ENCODE measurements around the gene SLX4IP.

SLX4IP gene

GRCh38 chr20:10443936-10444335 is 8.8 kb downstream of the SLX4IP start:
- TF ChIP-seq, protein P1, sequence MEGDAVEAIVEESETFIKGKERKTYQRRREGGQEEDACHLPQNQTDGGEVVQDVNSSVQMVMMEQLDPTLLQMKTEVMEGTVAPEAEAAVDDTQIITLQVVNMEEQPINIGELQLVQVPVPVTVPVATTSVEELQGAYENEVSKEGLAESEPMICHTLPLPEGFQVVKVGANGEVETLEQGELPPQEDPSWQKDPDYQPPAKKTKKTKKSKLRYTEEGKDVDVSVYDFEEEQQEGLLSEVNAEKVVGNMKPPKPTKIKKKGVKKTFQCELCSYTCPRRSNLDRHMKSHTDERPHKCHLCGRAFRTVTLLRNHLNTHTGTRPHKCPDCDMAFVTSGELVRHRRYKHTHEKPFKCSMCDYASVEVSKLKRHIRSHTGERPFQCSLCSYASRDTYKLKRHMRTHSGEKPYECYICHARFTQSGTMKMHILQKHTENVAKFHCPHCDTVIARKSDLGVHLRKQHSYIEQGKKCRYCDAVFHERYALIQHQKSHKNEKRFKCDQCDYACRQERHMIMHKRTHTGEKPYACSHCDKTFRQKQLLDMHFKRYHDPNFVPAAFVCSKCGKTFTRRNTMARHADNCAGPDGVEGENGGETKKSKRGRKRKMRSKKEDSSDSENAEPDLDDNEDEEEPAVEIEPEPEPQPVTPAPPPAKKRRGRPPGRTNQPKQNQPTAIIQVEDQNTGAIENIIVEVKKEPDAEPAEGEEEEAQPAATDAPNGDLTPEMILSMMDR (IDR thresholded peaks at IDR 0.05; ENCODE audit: low read depth, low read length): no peak
- no peak for TF ChIP-seq EZH2phosphoT487 (IDR thresholded peaks at IDR 0.05; ENCODE audit: low read depth)
- H3K79me2 ChIP-seq (ENCODE audit: low read length): peaks cover 17% of the 10 kb centered on the region

GRCh38 chr20:10445758-10446157 is 10.7 kb downstream of the SLX4IP start:
- H3K9ac ChIP-seq (ENCODE audit: low read length): no peak overlapping the region
- no peak overlapping the region for H2AFZ ChIP-seq (ENCODE audit: low read depth, low read length)
- H4K20me1 ChIP-seq (ENCODE audit: insufficient read depth, low read length): no peaks in the 10 kb centered on the region
- TF ChIP-seq EZH2phosphoT487 (IDR thresholded peaks at IDR 0.05; ENCODE audit: low read depth): no peak
- TF ChIP-seq, protein P1 (IDR thresholded peaks at IDR 0.05; ENCODE audit: low read depth, low read length): no peak
- H3K4me3 ChIP-seq (ENCODE audit: low read length): no peak overlapping the region
- H3K27me3 ChIP-seq (ENCODE audit: low read depth, low read length): no peaks in the 10 kb centered on the region
- no peak overlapping the region for H3K4me2 ChIP-seq (ENCODE audit: low read length)
- peaks cover 16% of the 10 kb centered on the region for H3K79me2 ChIP-seq (ENCODE audit: low read length)
- no peaks in the 10 kb centered on the region for H3K36me3 ChIP-seq (replicated peaks; ENCODE audit: low read depth, low read length)
- no peaks in the 10 kb centered on the region for H3K9me3 ChIP-seq (ENCODE audit: insufficient read depth, low read length)
- peaks cover 22% of the 10 kb centered on the region for H3K4me1 ChIP-seq (ENCODE audit: low read length)
- no peak overlapping the region for H3K27ac ChIP-seq (ENCODE audit: low read length)

More at GRCh38 chr20:10443936-10444335, 8.8 kb downstream of the SLX4IP start:
- H3K27me3 ChIP-seq (ENCODE audit: low read depth, low read length): no peaks in the 10 kb centered on the region
- H3K36me3 ChIP-seq (replicated peaks; ENCODE audit: low read depth, low read length): no peaks in the 10 kb centered on the region
- H4K20me1 ChIP-seq (ENCODE audit: insufficient read depth, low read length): no peaks in the 10 kb centered on the region
- H3K9ac ChIP-seq (ENCODE audit: low read length): no peak overlapping the region
- H3K9me3 ChIP-seq (ENCODE audit: insufficient read depth, low read length): no peaks in the 10 kb centered on the region
- H3K27ac ChIP-seq (ENCODE audit: low read length): no peak overlapping the region
- H2AFZ ChIP-seq (ENCODE audit: low read depth, low read length): no peak overlapping the region
- peaks cover 22% of the 10 kb centered on the region for H3K4me1 ChIP-seq (ENCODE audit: low read length)
- H3K4me3 ChIP-seq (ENCODE audit: low read length): no peak overlapping the region
- no peak overlapping the region for H3K4me2 ChIP-seq (ENCODE audit: low read length)

DNA sequence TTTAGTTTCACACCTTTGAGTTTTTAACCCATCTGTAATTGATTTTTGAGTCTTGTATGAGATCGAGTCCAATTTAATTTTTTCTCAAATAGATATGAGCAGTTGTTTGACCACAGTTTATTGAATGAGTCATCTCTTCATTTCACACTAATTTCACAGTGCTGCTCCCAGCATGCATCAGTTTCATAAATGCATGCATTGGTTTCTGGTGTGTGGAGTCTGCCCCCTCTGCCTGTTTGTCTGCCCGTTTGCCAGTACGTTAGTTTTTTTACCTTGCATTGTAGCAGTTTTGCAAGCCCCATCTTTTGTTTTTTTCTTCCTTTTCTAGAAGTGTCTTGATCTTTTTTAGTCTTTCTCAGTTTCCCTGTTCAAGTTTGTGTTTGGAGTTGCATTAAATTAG is 11.9 kb downstream of the SLX4IP start:
- TF ChIP-seq, protein P1 (IDR thresholded peaks at IDR 0.05; ENCODE audit: low read depth, low read length): peak; percentile 27
- no peak for TF ChIP-seq EZH2phosphoT487 (IDR thresholded peaks at IDR 0.05; ENCODE audit: low read depth)
- no peaks in the 10 kb centered on the region for H3K36me3 ChIP-seq (replicated peaks; ENCODE audit: low read depth, low read length)
- H3K4me2 ChIP-seq (ENCODE audit: low read length): peak overlapping the region; percentile 71
- H3K9ac ChIP-seq (ENCODE audit: low read length): peak overlapping the region; percentile 40
- no peak overlapping the region for H2AFZ ChIP-seq (ENCODE audit: low read depth, low read length)
- peaks cover 14% of the 10 kb centered on the region for H3K79me2 ChIP-seq (ENCODE audit: low read length)
- H3K27ac ChIP-seq (ENCODE audit: low read length): peak overlapping the region; percentile 12; the same call in 1 of the 2 replicates
- H4K20me1 ChIP-seq (ENCODE audit: insufficient read depth, low read length): no peaks in the 10 kb centered on the region
- H3K4me3 ChIP-seq (ENCODE audit: low read length): peak overlapping the region; percentile 70
- H3K27me3 ChIP-seq (ENCODE audit: low read depth, low read length): no peaks in the 10 kb centered on the region
- no peaks in the 10 kb centered on the region for H3K9me3 ChIP-seq (ENCODE audit: insufficient read depth, low read length)
- H3K4me1 ChIP-seq (ENCODE audit: low read length): peaks cover 22% of the 10 kb centered on the region

GRCh38 chr20:10448270-10449156 is 13.4 kb downstream of the SLX4IP start:
- no peaks in the 10 kb centered on the region for H4K20me1 ChIP-seq (ENCODE audit: insufficient read depth, low read length)
- no peak overlapping the region for H3K9ac ChIP-seq (ENCODE audit: low read length)
- H3K36me3 ChIP-seq (replicated peaks; ENCODE audit: low read depth, low read length): no peaks in the 10 kb centered on the region
- no peak overlapping the region for H3K27ac ChIP-seq (ENCODE audit: low read length)
- no peak overlapping the region for H3K4me2 ChIP-seq (ENCODE audit: low read length)
- TF ChIP-seq EZH2phosphoT487 (IDR thresholded peaks at IDR 0.05; ENCODE audit: low read depth): no peak
- TF ChIP-seq, protein P1 (IDR thresholded peaks at IDR 0.05; ENCODE audit: low read depth, low read length): no peak
- H3K79me2 ChIP-seq (ENCODE audit: low read length): peaks cover 10% of the 10 kb centered on the region
- no peak overlapping the region for H3K4me3 ChIP-seq (ENCODE audit: low read length)
- H3K4me1 ChIP-seq (ENCODE audit: low read length): peaks cover 30% of the 10 kb centered on the region
- H3K27me3 ChIP-seq (ENCODE audit: low read depth, low read length): no peaks in the 10 kb centered on the region
- no peaks in the 10 kb centered on the region for H3K9me3 ChIP-seq (ENCODE audit: insufficient read depth, low read length)
- H2AFZ ChIP-seq (ENCODE audit: low read depth, low read length): no peak overlapping the region
